OCI-LY3 (cell line): ENCODE results near the gene ZCCHC24.

ENCODE experiments used
- EZH2phosphoT487 ChIP-seq: fragments of 200-600 bp; shearing (Covaris generic); IDR thresholded peaks from 2 replicates; pipeline ENCODE4 v1.6.1; 2018; ENCODE audit warnings: antibody characterized with exemption, mixed run types, low read depth
- TF ChIP-seq, protein P1 (sequence below): fragments of 200-600, 300-600 bp; sonication (generic); IDR thresholded peaks from 2 replicates; pipeline ENCODE4 v1.5.1; 2014; ENCODE audit warnings: antibody characterized with exemption, low read length, low read depth

DNA sequence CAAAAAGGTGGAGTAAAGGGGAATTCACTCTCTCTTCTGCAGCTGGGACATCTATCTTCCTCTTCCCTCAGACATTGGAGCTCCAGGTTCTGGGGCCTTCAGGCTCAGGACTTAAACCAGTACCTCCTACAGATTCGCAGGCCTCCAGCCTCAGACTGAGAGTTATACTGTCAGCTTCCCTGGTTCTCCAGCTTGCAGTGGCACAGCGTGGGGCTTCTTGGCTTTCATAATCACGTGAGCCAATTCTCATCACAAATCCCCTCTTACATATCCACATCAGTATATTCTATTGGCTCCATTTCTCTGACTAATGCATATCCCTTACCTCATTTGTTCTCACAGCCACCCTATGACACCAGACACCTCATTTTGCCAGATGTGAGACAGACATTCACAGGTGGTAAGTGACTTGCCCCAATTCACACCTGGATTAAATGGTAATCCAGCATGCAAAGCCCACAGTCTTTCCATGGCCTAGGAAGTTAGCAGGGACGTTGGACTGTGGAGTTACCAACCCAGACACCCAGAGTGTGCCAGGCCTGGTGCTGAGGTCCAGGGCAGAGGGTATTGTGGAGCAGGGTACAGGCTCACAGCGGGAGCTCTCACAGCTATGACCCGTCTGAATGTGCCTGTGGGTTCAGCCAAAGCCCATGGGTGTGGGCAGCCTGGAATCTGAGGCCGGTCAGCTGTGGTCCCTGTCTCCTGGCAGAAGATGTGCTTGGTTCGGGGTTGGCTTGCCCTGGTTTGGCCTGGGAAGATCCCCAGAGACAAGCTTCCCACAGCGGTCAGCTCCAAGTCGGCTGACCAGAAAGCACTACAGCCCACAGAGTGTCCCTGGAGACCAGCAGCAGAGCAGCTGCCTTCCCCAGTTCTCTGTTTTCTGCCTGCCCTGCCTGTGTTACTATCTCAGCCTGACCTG, 18.4 kb upstream of the ZCCHC24 start:
- TF ChIP-seq, protein P1, sequence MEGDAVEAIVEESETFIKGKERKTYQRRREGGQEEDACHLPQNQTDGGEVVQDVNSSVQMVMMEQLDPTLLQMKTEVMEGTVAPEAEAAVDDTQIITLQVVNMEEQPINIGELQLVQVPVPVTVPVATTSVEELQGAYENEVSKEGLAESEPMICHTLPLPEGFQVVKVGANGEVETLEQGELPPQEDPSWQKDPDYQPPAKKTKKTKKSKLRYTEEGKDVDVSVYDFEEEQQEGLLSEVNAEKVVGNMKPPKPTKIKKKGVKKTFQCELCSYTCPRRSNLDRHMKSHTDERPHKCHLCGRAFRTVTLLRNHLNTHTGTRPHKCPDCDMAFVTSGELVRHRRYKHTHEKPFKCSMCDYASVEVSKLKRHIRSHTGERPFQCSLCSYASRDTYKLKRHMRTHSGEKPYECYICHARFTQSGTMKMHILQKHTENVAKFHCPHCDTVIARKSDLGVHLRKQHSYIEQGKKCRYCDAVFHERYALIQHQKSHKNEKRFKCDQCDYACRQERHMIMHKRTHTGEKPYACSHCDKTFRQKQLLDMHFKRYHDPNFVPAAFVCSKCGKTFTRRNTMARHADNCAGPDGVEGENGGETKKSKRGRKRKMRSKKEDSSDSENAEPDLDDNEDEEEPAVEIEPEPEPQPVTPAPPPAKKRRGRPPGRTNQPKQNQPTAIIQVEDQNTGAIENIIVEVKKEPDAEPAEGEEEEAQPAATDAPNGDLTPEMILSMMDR, result no peak
- no peak for TF ChIP-seq EZH2phosphoT487
